Adrenal gland (tissue), 5 donors: ENCODE measurements around the gene GLP1R.

Source experiments
- CTCF ChIP-seq, 6 experiments: fragments of 450-650 bp in 4 of 6; fragments of 200-600 bp in 2 of 6; sonication (generic) in 1 of 6; IDR thresholded peaks; 1 replicate in 5 of 6; 2 replicates in 1 of 6; pipeline versions ENCODE4 v1.5.1 to v1.8.0; 2016 to 2021; ENCODE audit warnings: antibody characterized with exemption in 6 of 6, mild to moderate bottlenecking in 2 of 6, moderate library complexity in 1 of 6
- POLR2A ChIP-seq, 2 donors: fragments of 450-650 bp; IDR thresholded peaks; one replicate each; pipeline ENCODE4 v1.6.1; 2017; ENCODE audit warnings: antibody characterized with exemption in 2 of 2, mild to moderate bottlenecking in 2 of 2, moderate library complexity in 1 of 2
- donor health status: DM: no; HTN: no; CAD: no.

DNA sequence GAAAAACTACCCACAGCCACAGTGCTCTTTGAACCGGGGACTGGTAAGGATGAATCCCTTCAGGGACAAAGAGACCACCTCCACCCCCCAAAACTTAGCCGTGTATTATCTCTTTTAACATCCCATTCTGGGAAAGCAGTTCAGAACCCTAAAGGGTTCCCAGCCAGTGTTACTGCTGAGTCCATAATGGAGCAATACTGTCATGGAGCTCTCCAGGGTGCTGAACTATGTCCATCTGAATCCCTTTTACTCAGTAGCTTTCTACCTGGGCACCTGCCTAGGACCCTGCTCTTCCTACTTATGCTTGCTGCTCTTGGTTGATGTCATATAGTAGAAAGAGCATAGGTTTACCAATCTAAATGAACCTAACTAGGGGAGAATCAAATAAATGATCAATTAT, 88.7 kb downstream of the GLP1R start:
- no peak for TF ChIP-seq CTCF (IDR thresholded peaks at IDR 0.05)
- TF ChIP-seq POLR2A (IDR thresholded peaks at IDR 0.05) = no peak
